Measurements from ENCODE around the gene HPSE.
"Not testable (repeated sequence)": the region's sequence is repeated elsewhere in the genome, so short reads cannot be mapped to it uniquely, and the experiment has no call there.

HPSE gene

GRCh38 chr4:83329521-83330110 is 5.0 kb downstream of the HPSE start:
- no peak for DNase-seq
- Histone ChIP-seq H3K4me3 (ENCODE audit: low read depth, low read length) (no peak overlapping the region), H3K9me3 (ENCODE audit: severe bottlenecking) (no peaks in the 10 kb centered on the region), H3K36me3 (no peaks in the 10 kb centered on the region), H3K27me3 (ENCODE audit: insufficient read depth, low read depth, severe bottlenecking) (no peaks in the 10 kb centered on the region), H3K27ac (no peak overlapping the region)
- TF ChIP-seq CTCF (IDR thresholded peaks at IDR 0.05; ENCODE audit: low read depth, low read length): no peak

- Histone ChIP-seq H3K4me3 (ENCODE audit: low read depth, low read length) (no peak overlapping the region), H3K27ac (no peak overlapping the region), H3K27me3 (ENCODE audit: insufficient read depth, low read depth, severe bottlenecking) (no peaks in the 10 kb centered on the region), H3K36me3 (no peaks in the 10 kb centered on the region), H3K9me3 (ENCODE audit: severe bottlenecking) (no peaks in the 10 kb centered on the region)
- DNase-seq: peak; percentile 10
- peak; percentile 42; the same call in 1 of the 2 replicates for TF ChIP-seq CTCF (IDR thresholded peaks at IDR 0.05; ENCODE audit: low read depth, low read length)
Observed at GRCh38 chr4:83328521-83329187, 6.0 kb downstream of the HPSE start.

GRCh38 chr4:83326546-83326945 is 8.1 kb downstream of the HPSE start:
- no peak overlapping the region for H3K4me3 ChIP-seq (ENCODE audit: low read depth, low read length)
- no peaks in the 10 kb centered on the region for H3K27me3 ChIP-seq (ENCODE audit: insufficient read depth, low read depth, severe bottlenecking)
- no peaks in the 10 kb centered on the region for H3K36me3 ChIP-seq
- no peaks in the 10 kb centered on the region for H3K9me3 ChIP-seq (ENCODE audit: severe bottlenecking)
- no peak for TF ChIP-seq CTCF (IDR thresholded peaks at IDR 0.05; ENCODE audit: low read depth, low read length)
- H3K27ac ChIP-seq: no peak overlapping the region
- no peak for DNase-seq

GRCh38 chr4:83325306-83325705 is 9.3 kb downstream of the HPSE start:
- not testable (repeated sequence) for H3K36me3 ChIP-seq; DNase-seq; H3K27ac ChIP-seq; H3K27me3 ChIP-seq (ENCODE audit: insufficient read depth, low read depth, severe bottlenecking); H3K4me3 ChIP-seq (ENCODE audit: low read depth, low read length); H3K9me3 ChIP-seq (ENCODE audit: severe bottlenecking)

GRCh38 chr4:83323136-83323535 is 11.5 kb downstream of the HPSE start:
- no peak for DNase-seq
- H3K27me3 ChIP-seq (ENCODE audit: insufficient read depth, low read depth, severe bottlenecking): no peaks in the 10 kb centered on the region

GRCh38 chr4:83320548-83320947 is 14.1 kb downstream of the HPSE start:
- no peak for TF ChIP-seq CTCF (IDR thresholded peaks at IDR 0.05; ENCODE audit: low read depth, low read length)
- no peak overlapping the region for H3K27ac ChIP-seq
- no peak overlapping the region for H3K4me3 ChIP-seq (ENCODE audit: low read depth, low read length)
- H3K36me3 ChIP-seq: no peaks in the 10 kb centered on the region; the same call in 1 of the 2 replicates
- H3K27me3 ChIP-seq (ENCODE audit: insufficient read depth, low read depth, severe bottlenecking): no peaks in the 10 kb centered on the region
- no peak for DNase-seq
- H3K9me3 ChIP-seq (ENCODE audit: severe bottlenecking): no peaks in the 10 kb centered on the region

More at GRCh38 chr4:83323136-83323535, 11.5 kb downstream of the HPSE start:
- no peak overlapping the region for H3K27ac ChIP-seq
- no peaks in the 10 kb centered on the region; the same call in 1 of the 2 replicates for H3K36me3 ChIP-seq
- no peak for TF ChIP-seq CTCF (IDR thresholded peaks at IDR 0.05; ENCODE audit: low read depth, low read length)
- no peak overlapping the region for H3K4me3 ChIP-seq (ENCODE audit: low read depth, low read length)
- no peaks in the 10 kb centered on the region for H3K9me3 ChIP-seq (ENCODE audit: severe bottlenecking)
